ENCODE data around the gene ETS1.

Gene ETS1

GRCh38 chr11:128499613-128500253 is 87.6 kb downstream of the ETS1 start:
- H3K4me3 ChIP-seq (ENCODE audit: low read depth, low read length), result no peak overlapping the region
- no peak for TF ChIP-seq CTCF (IDR thresholded peaks at IDR 0.05; ENCODE audit: control insufficient read depth, extremely low read depth, insufficient read depth)
- no peak for DNase-seq (ENCODE audit: low read depth)

- no peak for DNase-seq (ENCODE audit: low read depth)
- no peak for TF ChIP-seq CTCF (IDR thresholded peaks at IDR 0.05; ENCODE audit: control insufficient read depth, extremely low read depth, insufficient read depth)
- H3K4me3 ChIP-seq (ENCODE audit: low read depth, low read length), result no peak overlapping the region
Observed at GRCh38 chr11:128498721-128499245, 88.6 kb downstream of the ETS1 start.

GRCh38 chr11:128497776-128498095 is 89.6 kb downstream of the ETS1 start:
- TF ChIP-seq CTCF (IDR thresholded peaks at IDR 0.05; ENCODE audit: control insufficient read depth, extremely low read depth, insufficient read depth), result no peak
- no peak for DNase-seq (ENCODE audit: low read depth)
- H3K4me3 ChIP-seq (ENCODE audit: low read depth, low read length), result no peak overlapping the region

GRCh38 chr11:128497061-128497775 is 90.1 kb downstream of the ETS1 start:
- DNase-seq (ENCODE audit: low read depth), result peak; percentile 82
- no peak overlapping the region; the same call in 1 of the 2 replicates for H3K4me3 ChIP-seq (ENCODE audit: low read depth, low read length)
- TF ChIP-seq CTCF (IDR thresholded peaks at IDR 0.05; ENCODE audit: control insufficient read depth, extremely low read depth, insufficient read depth), result no peak

- H3K4me3 ChIP-seq (ENCODE audit: low read depth, low read length), result no peak overlapping the region; the same call in 1 of the 2 replicates
- DNase-seq (ENCODE audit: low read depth), result no peak
- TF ChIP-seq CTCF (IDR thresholded peaks at IDR 0.05; ENCODE audit: control insufficient read depth, extremely low read depth, insufficient read depth), result no peak
Observed at GRCh38 chr11:128496692-128497060, 90.7 kb downstream of the ETS1 start.

- no peak for TF ChIP-seq CTCF (IDR thresholded peaks at IDR 0.05; ENCODE audit: control insufficient read depth, extremely low read depth, insufficient read depth)
- no peak overlapping the region for H3K4me3 ChIP-seq (ENCODE audit: low read depth, low read length)
- DNase-seq (ENCODE audit: low read depth), result peak; percentile 61
Observed at GRCh38 chr11:128496249-128496648, 91.1 kb downstream of the ETS1 start.

Data from LNCaP clone FGC (cell line).